CD4-positive, alpha-beta T cell (primary cell): ENCODE results near the gene TRIM44. TPM values are rescaled to one million over a fixed set of nuclear protein-coding genes. Genes with fewer than 3 reads are reported as not detected.

Experiments
- ATAC-seq: fragments of 200-7000 bp; cut with Tn5 transposase; one replicate; pipeline ENCODE4 v1.10.0; 2022; ENCODE audit warnings: mild to moderate bottlenecking; ENCODE audit not compliant: poor library complexity
- CTCF ChIA-PET: fragments of 350-600 bp; sonication (Branson Sonifier 250); formaldehyde crosslinking; loops from one replicate; lab custom pipeline; 2021; ENCODE audit warnings: antibody characterized with exemption, inconsistent platforms; lab: Charles Lee
- POLR2A ChIA-PET: fragments of 350-600 bp; sonication (Branson Sonifier 250); formaldehyde crosslinking; loops from one replicate; lab custom pipeline; 2021; ENCODE audit warnings: antibody characterized with exemption, inconsistent platforms; lab: Charles Lee
- DNase-seq, 14 experiments: peaks; one replicate each; pipeline ENCODE4 v3.0.0-alpha.2; 2013 to 2020; ENCODE audit warnings: mixed read lengths in 2 of 14
- H3K27ac ChIP-seq, 2 donors: one replicate each; pipeline versions ENCODE4 v1.5.1 to v1.7.0; 2013; ENCODE audit warnings: low read length in 2 of 2, low read depth in 1 of 2, mild to moderate bottlenecking in 1 of 2
- H3K27me3 ChIP-seq, 2 experiments: 1 replicate in 1 of 2; 2 replicates in 1 of 2; pipeline versions ENCODE4 v1.6.1 to v1.7.0; 2013; ENCODE audit warnings: low read length in 2 of 2, control low read depth in 1 of 2, mild to moderate bottlenecking in 1 of 2, moderate library complexity in 1 of 2; ENCODE audit not compliant: insufficient read depth in 2 of 2, control insufficient read depth in 1 of 2
- H3K36me3 ChIP-seq: one replicate; pipeline ENCODE4 v1.6.1; 2013; ENCODE audit warnings: low read length, control low read depth; ENCODE audit not compliant: insufficient read depth
- H3K4me1 ChIP-seq: one replicate; pipeline ENCODE4 v1.6.1; 2013; ENCODE audit warnings: low read length, control low read depth; ENCODE audit not compliant: insufficient read depth
- H3K4me3 ChIP-seq: one replicate; pipeline ENCODE4 v1.5.1; 2013; ENCODE audit warnings: mild to moderate bottlenecking, low read length, moderate library complexity
- H3K9me3 ChIP-seq, 2 experiments: 1 replicate in 1 of 2; 2 replicates in 1 of 2; pipeline versions ENCODE4 v1.6.1 to v1.7.0; 2013; ENCODE audit warnings: low read length in 2 of 2, mild to moderate bottlenecking in 2 of 2, control low read depth in 1 of 2, moderate library complexity in 1 of 2; ENCODE audit not compliant: control insufficient read depth in 1 of 2, insufficient read depth in 1 of 2
- H3K27ac Mint-ChIP-seq: one replicate; pipeline ENCODE4 v1.8.0; 2020; ENCODE audit warnings: mixed read lengths
- H3K27me3 Mint-ChIP-seq: one replicate; pipeline ENCODE4 v1.8.0; 2021; ENCODE audit warnings: mixed read lengths
- H3K36me3 Mint-ChIP-seq: one replicate; pipeline ENCODE4 v1.8.0; 2021; ENCODE audit warnings: low read depth, mixed read lengths
- H3K4me1 Mint-ChIP-seq: one replicate; pipeline ENCODE4 v1.8.0; 2021; ENCODE audit warnings: low read depth, mixed read lengths
- H3K4me3 Mint-ChIP-seq: one replicate; pipeline ENCODE4 v1.8.0; 2020; ENCODE audit warnings: mild to moderate bottlenecking, mixed read lengths
- H3K9me3 Mint-ChIP-seq: one replicate; pipeline ENCODE4 v1.8.0; 2020; ENCODE audit warnings: mixed read lengths
- intact Hi-C, 2 experiments: fragments of 100-400 bp; cut with DNase I in 1 of 2; cut with micrococcal nuclease in 1 of 2; formaldehyde crosslinking; loops; one replicate each; pipeline versions ENCODE4 v1.15.1 to v1.9.0; 2023 to 2025; cut with DNase I, micrococcal nuclease
- total RNA-seq, 174 experiments: library from RNA in 2 of 174; stranded (reverse) in 2 of 174; gene quantifications; one replicate each; pipeline ENCODE4 v1.2.3 and lab custom pipeline; 2021 to 2026
- TF ChIP-seq, protein P1 (sequence below): fragments of 200-600 bp; IDR thresholded peaks from one replicate; pipeline ENCODE4 v1.8.0; 2022; ENCODE audit warnings: antibody characterized with exemption, mild to moderate bottlenecking

Gene TRIM44
- total RNA-seq, 2 experiments from 2014 or later: 32.1 to 36.7 TPM

DNA sequence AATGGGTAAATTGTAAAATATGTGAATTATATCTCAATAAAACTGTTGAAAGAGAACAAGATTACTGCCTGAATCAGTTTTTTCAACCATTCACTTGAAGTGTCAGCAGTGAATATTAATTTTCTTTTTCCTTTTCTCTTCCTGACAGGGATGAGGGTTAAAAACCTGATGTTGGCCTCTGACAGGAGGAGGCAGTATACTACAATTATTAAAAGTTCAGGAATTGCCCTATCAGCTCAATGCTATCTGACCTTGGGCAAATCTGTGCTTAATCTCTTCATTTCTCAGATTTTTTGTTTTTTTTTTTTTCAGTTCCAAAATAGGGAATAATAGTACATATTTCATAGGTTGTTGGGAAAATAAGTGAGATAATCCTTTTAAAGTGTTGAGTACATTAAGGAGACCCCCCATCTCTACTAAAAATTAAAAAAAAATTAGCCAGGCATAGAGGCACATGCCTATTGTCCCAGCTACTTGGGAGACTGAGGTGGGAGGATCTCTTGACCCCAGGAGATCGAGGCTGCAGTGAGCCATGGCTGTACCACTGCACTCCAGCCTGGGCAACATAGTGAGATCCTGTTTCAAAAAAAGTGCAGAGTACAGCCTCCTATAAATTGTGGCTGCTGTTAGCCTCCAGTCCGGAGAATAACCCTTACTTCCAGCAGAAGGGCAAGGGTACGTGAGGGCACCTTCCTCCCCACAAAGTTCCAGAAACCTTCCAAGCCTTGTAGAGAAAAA is 48.8 kb downstream of the TRIM44 start:
- ATAC-seq (no peak), DNase-seq (no peak)
- Mint-ChIP-seq H3K27me3 (no peaks in the 10 kb centered on the region), H3K36me3 (peaks cover 4% of the 10 kb centered on the region), H3K9me3 (peaks cover 4% of the 10 kb centered on the region), H3K4me3 (no peak overlapping the region), H3K4me1 (peaks cover 39% of the 10 kb centered on the region), H3K27ac (no peak overlapping the region)
- peaks cover 3 to 4% of the 10 kb centered on the region in 2 experiments for H3K9me3 ChIP-seq
- no peaks in the 10 kb centered on the region for H3K27me3 ChIP-seq
- H3K36me3 ChIP-seq: no peaks in the 10 kb centered on the region
- H3K4me1 ChIP-seq: no peaks in the 10 kb centered on the region
- H3K27ac ChIP-seq: no peak overlapping the region
- ChIA-PET POLR2A (no interaction called here), CTCF (no interaction called here)
- intact Hi-C loops: no loop called here
- no peak overlapping the region for H3K4me3 ChIP-seq
- TF ChIP-seq, protein P1, sequence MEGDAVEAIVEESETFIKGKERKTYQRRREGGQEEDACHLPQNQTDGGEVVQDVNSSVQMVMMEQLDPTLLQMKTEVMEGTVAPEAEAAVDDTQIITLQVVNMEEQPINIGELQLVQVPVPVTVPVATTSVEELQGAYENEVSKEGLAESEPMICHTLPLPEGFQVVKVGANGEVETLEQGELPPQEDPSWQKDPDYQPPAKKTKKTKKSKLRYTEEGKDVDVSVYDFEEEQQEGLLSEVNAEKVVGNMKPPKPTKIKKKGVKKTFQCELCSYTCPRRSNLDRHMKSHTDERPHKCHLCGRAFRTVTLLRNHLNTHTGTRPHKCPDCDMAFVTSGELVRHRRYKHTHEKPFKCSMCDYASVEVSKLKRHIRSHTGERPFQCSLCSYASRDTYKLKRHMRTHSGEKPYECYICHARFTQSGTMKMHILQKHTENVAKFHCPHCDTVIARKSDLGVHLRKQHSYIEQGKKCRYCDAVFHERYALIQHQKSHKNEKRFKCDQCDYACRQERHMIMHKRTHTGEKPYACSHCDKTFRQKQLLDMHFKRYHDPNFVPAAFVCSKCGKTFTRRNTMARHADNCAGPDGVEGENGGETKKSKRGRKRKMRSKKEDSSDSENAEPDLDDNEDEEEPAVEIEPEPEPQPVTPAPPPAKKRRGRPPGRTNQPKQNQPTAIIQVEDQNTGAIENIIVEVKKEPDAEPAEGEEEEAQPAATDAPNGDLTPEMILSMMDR: no peak

DNA sequence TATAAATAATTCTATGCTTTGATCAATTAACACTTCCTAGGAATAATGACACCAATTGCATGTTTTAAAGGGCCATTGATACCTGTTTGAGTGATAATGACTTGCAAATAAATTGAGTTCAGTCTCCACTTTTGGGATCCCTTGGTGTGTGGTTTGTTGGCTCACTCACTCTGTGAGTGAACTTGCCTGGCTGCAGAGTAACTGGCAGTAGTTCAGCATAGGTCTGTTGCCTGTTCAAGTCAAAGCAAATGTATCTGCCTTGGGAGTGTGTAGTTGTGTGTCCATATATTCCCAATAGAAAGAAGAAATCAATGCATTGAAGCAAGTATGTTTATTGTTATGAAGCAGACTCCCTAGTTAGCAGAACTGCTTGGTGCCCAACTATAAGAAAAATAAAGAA is 49.3 kb downstream of the TRIM44 start:
- Mint-ChIP-seq H3K4me1 (peaks cover 45% of the 10 kb centered on the region), H3K27ac (no peak overlapping the region), H3K9me3 (peaks cover 4% of the 10 kb centered on the region), H3K36me3 (peaks cover 4% of the 10 kb centered on the region), H3K27me3 (no peaks in the 10 kb centered on the region), H3K4me3 (no peak overlapping the region)
- intact Hi-C loops: no loop called here
- DNase-seq (no peak), ATAC-seq (no peak)
- Histone ChIP-seq H3K36me3 (no peaks in the 10 kb centered on the region), H3K27ac (no peak overlapping the region), H3K4me3 (no peak overlapping the region), H3K27me3 (no peaks in the 10 kb centered on the region), H3K4me1 (no peaks in the 10 kb centered on the region), H3K9me3 (peaks cover 3 to 4% of the 10 kb centered on the region in 2 experiments)
- TF ChIP-seq, protein P1: no peak
- ChIA-PET POLR2A (no interaction called here), CTCF (no interaction called here)

DNA sequence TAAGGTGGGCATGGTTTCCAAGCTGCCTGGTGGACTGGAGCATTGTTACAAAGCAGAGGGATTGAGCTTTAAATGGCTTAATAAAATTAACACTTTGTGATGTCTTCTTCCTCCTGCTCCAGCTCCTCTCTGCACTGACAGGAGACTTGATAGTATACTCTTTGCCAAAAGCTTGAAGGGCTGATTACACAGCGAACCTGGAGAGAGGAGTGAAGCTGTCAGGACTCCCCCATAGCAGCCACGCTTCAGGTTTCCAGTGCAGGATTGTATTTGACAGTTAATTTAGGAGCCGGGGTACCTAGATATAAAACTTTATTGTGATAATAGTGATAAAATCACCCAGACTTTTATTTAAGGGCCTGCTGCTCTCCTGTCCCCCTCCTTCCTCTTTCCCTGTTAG is 50.0 kb downstream of the TRIM44 start:
- ATAC-seq (no peak), DNase-seq (no peak)
- no peak overlapping the region for H3K4me3 Mint-ChIP-seq
- no peaks in the 10 kb centered on the region for H3K27me3 Mint-ChIP-seq
- H3K4me3 ChIP-seq: no peak overlapping the region
- peaks cover 4% of the 10 kb centered on the region for H3K9me3 Mint-ChIP-seq
- peaks cover 3 to 4% of the 10 kb centered on the region in 2 experiments for H3K9me3 ChIP-seq
- no peaks in the 10 kb centered on the region for H3K4me1 ChIP-seq
- no peak overlapping the region for H3K27ac Mint-ChIP-seq
- H3K4me1 Mint-ChIP-seq: peaks cover 50% of the 10 kb centered on the region
- ChIA-PET POLR2A (no interaction called here), CTCF (no interaction called here)
- TF ChIP-seq, protein P1: no peak
- no peaks in the 10 kb centered on the region for H3K36me3 ChIP-seq
- no peak overlapping the region for H3K27ac ChIP-seq
- peaks cover 4% of the 10 kb centered on the region for H3K36me3 Mint-ChIP-seq
- intact Hi-C loops: no loop called here
- H3K27me3 ChIP-seq: no peaks in the 10 kb centered on the region
